Measurements from ENCODE around the gene TGFB2. TPM values are rescaled to one million over a fixed set of nuclear protein-coding genes. Genes with fewer than 3 reads are reported as not detected.
A peak's percentile ranks its signal among the peaks of the same experiment; 100 is the strongest.

TGFB2 gene
- total RNA-seq, 1 donor from 2014 or later: 34.4 TPM

- no peak for DNase-seq (ENCODE audit: low read depth)
- Histone ChIP-seq H3K27me3 (ENCODE audit: control insufficient read depth, insufficient read depth, low read length) (no peaks in the 10 kb centered on the region), H3K36me3 (ENCODE audit: control insufficient read depth, insufficient read depth, low read length) (no peaks in the 10 kb centered on the region), H3K4me3 (ENCODE audit: low read depth, low read length) (no peak overlapping the region)
- no peak for TF ChIP-seq CTCF (IDR thresholded peaks at IDR 0.05; ENCODE audit: insufficient read depth, low read length, poor library complexity, severe bottlenecking)
These were observed 24.8 kb downstream of the TGFB2 start for GRCh38 chr1:218369688-218370511.

GRCh38 chr1:218371927-218372672 lies 27.0 kb downstream of the TGFB2 start:
- Histone ChIP-seq H3K27me3 (ENCODE audit: control insufficient read depth, insufficient read depth, low read length) (no peaks in the 10 kb centered on the region), H3K4me3 (ENCODE audit: low read depth, low read length) (no peak overlapping the region), H3K36me3 (ENCODE audit: control insufficient read depth, insufficient read depth, low read length) (no peaks in the 10 kb centered on the region)
- no peak for TF ChIP-seq CTCF (IDR thresholded peaks at IDR 0.05; ENCODE audit: insufficient read depth, low read length, poor library complexity, severe bottlenecking)
- no peak for DNase-seq (ENCODE audit: low read depth)

GRCh38 chr1:218374401-218375353 lies 29.5 kb downstream of the TGFB2 start:
- no peak for TF ChIP-seq CTCF (IDR thresholded peaks at IDR 0.05; ENCODE audit: insufficient read depth, low read length, poor library complexity, severe bottlenecking)
- H3K27me3 ChIP-seq (ENCODE audit: control insufficient read depth, insufficient read depth, low read length): no peaks in the 10 kb centered on the region
- no peak for DNase-seq (ENCODE audit: low read depth)
- no peak overlapping the region for H3K4me3 ChIP-seq (ENCODE audit: low read depth, low read length)
- H3K36me3 ChIP-seq (ENCODE audit: control insufficient read depth, insufficient read depth, low read length): no peaks in the 10 kb centered on the region

GRCh38 chr1:218376722-218377121 lies 31.6 kb downstream of the TGFB2 start:
- Histone ChIP-seq H3K36me3 (ENCODE audit: control insufficient read depth, insufficient read depth, low read length) (no peaks in the 10 kb centered on the region), H3K27me3 (ENCODE audit: control insufficient read depth, insufficient read depth, low read length) (no peaks in the 10 kb centered on the region), H3K4me3 (ENCODE audit: low read depth, low read length) (no peak overlapping the region)
- no peak for TF ChIP-seq CTCF (IDR thresholded peaks at IDR 0.05; ENCODE audit: insufficient read depth, low read length, poor library complexity, severe bottlenecking)
- no peak for DNase-seq (ENCODE audit: low read depth)

GRCh38 chr1:218377143-218377660 lies 32.1 kb downstream of the TGFB2 start:
- peak; percentile 89 for DNase-seq (ENCODE audit: low read depth)
- no peak for TF ChIP-seq CTCF (IDR thresholded peaks at IDR 0.05; ENCODE audit: insufficient read depth, low read length, poor library complexity, severe bottlenecking)
- H3K27me3 ChIP-seq (ENCODE audit: control insufficient read depth, insufficient read depth, low read length): no peaks in the 10 kb centered on the region
- H3K4me3 ChIP-seq (ENCODE audit: low read depth, low read length): no peak overlapping the region
- H3K36me3 ChIP-seq (ENCODE audit: control insufficient read depth, insufficient read depth, low read length): no peaks in the 10 kb centered on the region

All from kidney epithelial cell (primary cell).